Measurements from ENCODE around the gene VEGFC. TPM values are rescaled to one million over a fixed set of nuclear protein-coding genes. Genes with fewer than 3 reads are reported as not detected.

VEGFC gene
- total RNA-seq, 5 donors from 2014 or later (not counting 1 experiment from before 2014, with no cell fraction given) = 0.13 to 0.18 TPM; not detected in 3

DNA sequence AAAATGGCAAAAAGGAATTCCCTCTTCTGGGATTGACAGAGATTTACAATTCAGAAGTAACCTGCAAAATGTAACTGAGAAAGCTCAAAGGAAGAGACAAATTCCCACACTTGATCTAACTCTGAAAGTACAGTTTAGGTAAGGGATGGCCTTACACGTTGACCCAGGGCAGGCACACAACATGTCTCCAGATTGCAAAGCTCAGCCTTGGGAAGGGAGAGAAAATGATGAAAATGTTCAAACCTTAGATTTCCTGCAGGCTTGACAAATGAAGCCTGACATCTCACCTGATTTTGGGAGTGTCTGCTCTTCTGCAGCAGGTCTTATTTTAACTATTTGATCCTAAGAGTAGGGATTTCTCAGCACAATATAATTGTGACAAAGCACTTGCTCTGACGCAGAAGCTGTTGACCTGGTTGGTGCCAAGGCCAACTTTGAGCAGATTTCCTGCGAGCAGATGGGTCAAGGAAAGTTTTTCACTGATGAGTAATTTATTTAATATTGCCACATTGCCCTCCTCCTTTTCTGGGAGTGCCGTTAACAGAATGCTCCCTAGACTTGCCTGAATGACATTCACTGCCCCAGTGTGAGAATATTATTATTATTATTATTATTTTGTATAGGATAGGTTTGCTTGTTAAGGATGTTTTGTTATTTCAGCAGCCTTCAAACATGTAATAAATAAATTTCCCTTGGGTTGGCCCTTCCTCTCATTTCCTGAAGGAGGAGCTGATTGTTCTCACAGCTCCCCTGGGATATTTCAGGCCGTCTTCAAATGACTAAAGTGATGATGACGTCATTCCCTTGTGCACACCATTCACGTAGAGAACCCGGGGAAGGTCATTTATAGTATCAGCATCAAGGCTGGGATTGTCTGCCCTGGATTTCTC lies 157.1 kb downstream of the VEGFC start:
- Histone ChIP-seq H3K9me3 (no peaks in the 10 kb centered on the region), H3K4me1 (ENCODE audit: control insufficient read depth in 1 of 2, extremely low read depth in 1 of 2, insufficient read depth in 2 of 2, low read length in 2 of 2) (no peaks in the 10 kb centered on the region), H3K27me3 (replicated peaks in 1 of 2; ENCODE audit: control insufficient read depth in 2 of 2, extremely low read depth in 1 of 2, insufficient read depth in 2 of 2, low read length in 1 of 2) (no peaks in the 10 kb centered on the region), H3K36me3 (ENCODE audit: control insufficient read depth in 2 of 2, extremely low read depth in 1 of 2, insufficient read depth in 1 of 2, low read length in 1 of 2) (no peaks in the 10 kb centered on the region), H3K27ac (ENCODE audit: low read length) (no peak overlapping the region), H3K4me3 (ENCODE audit: control insufficient read depth in 1 of 2, extremely low read depth in 1 of 2, low read length in 1 of 2) (no peak overlapping the region)
- POLR2A ChIA-PET = no interaction called here
- Mint-ChIP-seq H3K9me3 (peaks cover 3 to 10% (median 6%) of the 10 kb centered on the region in 3 donors), H3K4me1 (no peaks in the 10 kb centered on the region), H3K27me3 (no peaks in the 10 kb centered on the region), H3K27ac (no peak overlapping the region), H3K36me3 (no peaks in the 10 kb centered on the region), H3K4me3 (no peak overlapping the region)
- CTCF ChIA-PET = no interaction called here
- DNase-seq (no peak), ATAC-seq (replicated peaks in 1 of 4) (no peak)
- no CpG with 5 or more reads among the region's 8 CpGs for WGBS (ENCODE audit: insufficient coverage)
